ENCODE data around the gene HIP1.

- TF ChIP-seq POLR2A (IDR thresholded peaks at IDR 0.05) (no peak), CTCF (IDR thresholded peaks at IDR 0.05) (no peak)
Measured at GRCh38 chr7:75656740-75657139, 82.0 kb downstream of the HIP1 start.

All from Peyer's patch (tissue), 4 donors.